ENCODE measurements around the gene PLA2G2E.
A peak's percentile ranks its signal among the peaks of the same experiment; 100 is the strongest.
"Not testable (repeated sequence)": the region's sequence is repeated elsewhere in the genome, so short reads cannot be mapped to it uniquely, and the experiment has no call there.

Gene PLA2G2E

DNA sequence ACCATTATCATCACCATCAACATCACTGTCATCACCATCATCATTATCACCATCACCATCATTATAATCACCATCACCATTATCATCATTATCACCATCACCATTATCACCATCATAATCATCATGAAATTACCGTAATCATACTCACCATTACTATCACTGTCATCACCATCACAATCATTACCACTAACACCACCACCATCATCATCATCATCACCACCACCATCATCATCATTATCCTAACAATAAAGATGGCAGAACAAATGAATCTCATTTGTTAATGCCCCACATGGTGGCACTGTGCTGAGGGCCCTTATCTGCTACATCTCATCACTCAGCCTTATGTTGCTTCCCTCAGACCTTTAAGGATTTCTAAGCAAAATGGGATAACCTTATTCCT is 9.4 kb upstream of the PLA2G2E start:
- no peak for DNase-seq (ENCODE audit: low read depth in 2 of 2, low spot score in 1 of 2)

DNA sequence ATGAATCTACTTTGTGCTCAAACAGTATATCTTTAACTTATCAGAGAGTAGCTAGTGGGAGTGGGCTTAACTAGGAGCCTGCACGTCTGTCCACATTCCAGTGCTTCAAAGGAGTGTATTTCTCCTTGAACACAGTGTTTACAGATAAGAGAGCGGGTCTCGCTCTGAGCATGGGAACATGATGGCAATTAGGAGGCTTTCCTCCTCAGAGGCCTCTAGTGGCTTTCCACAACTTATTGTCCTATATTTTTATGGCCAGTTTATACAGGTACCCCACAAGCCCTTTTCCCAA is 3.7 kb upstream of the PLA2G2E start:
- not testable (repeated sequence) for DNase-seq (ENCODE audit: low read depth in 2 of 2, low spot score in 1 of 2)

DNA sequence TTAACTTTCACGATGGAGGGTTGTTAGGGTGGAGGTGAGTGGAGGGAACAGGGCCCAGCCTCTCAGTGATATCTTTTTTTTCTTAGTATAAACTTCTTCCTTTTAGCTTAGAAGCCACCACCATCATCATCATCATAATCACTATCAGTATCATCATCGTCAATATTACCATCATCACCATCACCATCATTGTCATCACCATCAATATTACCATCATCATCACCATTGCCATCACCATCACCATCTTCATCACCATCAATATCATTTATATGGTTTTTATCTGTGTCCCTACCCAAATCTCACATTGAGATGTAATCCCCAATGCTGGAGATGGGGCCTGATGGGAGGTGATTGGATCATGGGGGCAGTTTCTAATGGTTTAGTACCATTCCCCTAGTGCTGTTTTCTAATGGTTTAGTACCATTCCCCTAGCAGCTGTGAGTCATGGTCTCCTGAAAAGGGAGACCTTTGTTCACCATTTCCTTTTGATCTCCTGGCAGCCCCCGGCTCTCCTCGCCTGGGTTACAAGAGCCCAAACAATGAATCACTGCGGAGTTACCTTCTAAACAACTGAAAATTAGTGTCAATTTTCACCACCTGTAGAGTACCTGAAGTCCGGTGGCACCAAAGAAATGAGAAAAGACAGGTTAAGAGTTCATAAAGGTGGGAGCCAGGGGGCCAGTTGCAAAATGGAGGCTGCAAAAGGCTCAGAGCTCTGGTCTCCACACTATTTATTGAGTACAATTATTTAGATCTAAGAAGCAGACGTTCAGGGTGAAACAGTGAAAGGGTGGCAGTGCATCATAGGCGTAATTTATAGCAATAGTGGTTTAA is 3.1 kb upstream of the PLA2G2E start:
- no peak for DNase-seq (ENCODE audit: low read depth in 2 of 2, low spot score in 1 of 2)

DNA sequence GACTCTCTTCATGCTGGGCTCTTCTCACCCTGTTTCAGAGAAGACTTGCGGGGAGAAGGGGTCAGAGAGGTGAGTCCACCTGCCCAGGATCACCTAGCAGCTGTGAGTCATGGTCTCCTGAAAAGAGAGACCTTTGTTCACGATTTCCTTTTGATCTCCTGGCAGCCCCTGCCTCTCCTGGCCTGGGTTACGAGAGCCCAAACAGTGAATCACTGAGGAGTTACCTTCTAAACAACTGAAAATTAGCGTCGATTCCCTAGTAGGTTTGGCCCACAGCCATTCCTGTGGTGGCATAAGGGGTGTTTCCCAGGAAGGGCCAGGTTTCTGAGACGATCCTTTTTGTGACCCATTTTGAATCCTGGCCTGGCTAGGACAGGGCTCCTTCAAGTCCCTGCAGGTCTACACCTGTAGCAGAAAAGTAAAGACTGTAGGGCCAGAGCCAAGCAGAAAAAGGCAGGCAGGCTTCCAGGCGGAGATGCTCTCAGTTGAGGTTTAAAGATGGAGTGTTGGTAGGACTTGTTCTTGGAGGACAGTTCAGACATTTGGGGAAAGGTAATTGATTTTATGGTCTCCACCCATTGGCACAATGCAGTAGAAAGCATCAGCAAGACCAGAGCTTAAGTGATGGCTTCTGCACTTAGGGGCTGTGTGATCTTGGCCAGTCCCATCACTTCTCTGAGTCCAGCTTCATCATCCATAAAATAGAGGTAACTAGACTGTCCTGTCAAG is 2.1 kb upstream of the PLA2G2E start:
- DNase-seq (ENCODE audit: low read depth in 2 of 2, low spot score in 1 of 2): no peak

DNA sequence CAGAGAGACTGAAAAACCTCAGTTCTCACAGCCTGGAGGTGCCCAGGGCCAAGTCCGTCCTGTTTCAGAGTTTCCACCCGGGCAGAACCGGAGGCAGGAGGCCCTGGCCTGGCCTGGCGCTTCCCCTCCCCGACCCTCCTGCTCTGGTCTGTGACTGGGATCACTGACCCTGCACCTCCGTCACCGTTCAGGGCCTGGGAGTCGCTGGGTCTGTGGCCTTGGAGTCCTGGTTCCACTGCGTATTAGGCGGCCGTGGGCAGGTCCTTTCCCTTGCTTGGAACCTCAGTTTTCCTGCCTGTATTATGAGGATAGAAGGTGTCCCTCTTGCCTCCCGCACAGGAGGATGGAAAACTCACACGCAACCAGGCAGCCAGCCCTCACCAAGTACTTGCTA is 533 bp upstream of the PLA2G2E start:
- DNase-seq (ENCODE audit: low read depth in 2 of 2, low spot score in 1 of 2): no peak

DNA sequence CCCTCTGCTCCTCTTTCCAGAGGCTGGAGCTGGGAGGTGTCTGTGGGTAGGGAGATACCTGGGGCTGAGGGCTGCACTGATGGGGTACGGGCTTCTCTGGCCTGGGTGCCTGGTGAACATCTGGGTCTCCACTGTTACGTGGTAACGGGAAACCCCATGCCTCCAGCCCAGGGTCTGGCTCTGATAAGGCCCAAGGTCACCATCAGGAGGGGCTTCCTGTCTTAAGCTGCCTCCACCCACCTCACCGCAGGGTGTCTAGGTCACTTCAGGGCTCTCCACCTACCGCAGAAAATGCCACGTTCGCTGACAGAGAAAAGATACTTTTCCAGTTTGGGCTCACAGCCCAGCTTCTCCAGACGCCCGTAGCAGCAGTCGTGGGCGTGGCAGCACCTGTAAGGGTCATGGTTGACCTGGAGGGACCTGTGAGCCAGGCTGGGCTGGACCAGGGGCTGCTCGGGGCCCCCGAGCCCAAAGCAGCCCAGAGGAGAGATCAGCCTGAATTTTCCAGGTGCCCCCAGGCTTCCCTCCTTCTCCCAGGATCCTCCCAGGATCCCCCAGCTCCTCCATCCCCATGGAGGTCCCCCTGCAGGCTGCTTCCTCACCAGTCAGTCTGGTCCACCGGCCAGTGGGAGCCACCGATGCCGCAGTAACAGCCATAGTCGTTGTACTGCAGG is 1.3 kb downstream of the PLA2G2E start:
- DNase-seq (ENCODE audit: low read depth in 2 of 2, low spot score in 1 of 2): no peak

DNA sequence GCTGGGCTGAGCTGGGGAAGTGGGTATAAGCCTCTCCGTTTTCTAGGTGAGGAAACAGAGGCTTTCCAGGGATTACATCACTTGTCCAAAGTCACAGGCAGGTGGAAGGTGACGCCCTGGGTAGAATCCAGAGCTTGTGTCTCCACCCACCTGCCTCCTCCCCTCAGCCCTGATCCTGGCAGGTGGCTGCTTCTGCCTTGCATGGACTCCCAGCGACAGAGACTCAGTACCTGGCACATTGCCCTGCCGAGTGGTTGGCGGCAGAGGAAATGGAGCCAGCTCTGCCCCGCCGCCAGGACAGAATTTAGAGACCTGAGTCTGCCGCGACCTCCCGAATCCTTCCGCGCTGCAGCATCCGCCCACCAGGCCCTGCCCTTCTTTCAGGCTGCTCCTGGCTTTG is 2.1 kb downstream of the PLA2G2E start:
- DNase-seq (ENCODE audit: low read depth in 2 of 2, low spot score in 1 of 2): no peak

DNA sequence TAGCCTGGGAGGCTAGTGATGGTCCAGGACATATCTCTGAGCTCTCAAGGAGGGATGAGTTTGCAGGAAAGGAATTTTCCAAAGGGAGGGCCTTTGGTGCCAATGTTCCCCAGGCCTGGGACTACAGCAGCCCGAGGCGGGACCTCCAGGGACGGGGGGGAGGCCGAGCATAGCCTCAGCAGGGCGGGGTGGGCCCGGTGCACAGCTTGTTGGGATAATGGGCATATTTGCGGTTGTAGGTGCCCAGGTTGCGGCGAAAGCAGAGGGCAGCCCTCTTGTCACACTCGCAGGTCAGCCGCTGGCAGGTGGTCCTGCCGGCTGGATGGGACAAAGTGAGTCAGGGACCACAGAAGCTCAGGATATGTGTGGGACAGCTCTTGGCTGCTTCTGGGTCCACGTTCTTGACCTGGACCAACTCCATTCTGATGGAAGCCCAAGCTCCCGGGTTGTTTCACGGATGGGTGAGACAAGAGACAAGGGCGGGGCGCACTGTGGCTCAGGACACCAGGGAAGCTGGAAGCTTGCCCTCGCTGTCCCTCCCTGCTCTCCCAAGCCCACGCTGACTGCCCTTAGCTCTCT is 3.2 kb downstream of the PLA2G2E start:
- no peak for DNase-seq (ENCODE audit: low read depth in 2 of 2, low spot score in 1 of 2)

DNA sequence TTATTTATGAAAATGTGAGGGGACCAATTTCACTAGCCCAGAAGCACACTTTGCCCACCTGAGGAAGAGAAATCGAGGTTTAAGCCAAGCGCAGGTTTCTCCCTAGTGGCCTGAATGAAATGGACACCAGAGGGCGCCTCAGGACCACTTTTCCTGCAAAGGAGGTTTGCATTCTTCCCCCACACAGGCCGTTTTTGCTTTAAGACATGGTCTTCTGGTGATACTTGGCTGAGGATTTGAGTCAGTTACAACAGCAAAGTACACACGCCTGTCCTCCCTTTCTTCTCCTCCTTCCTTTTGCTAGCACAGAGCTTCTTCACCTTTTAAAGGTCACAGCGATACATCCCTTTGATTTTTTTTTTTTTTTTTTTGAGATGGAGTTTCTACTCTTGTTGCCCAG is 5.4 kb downstream of the PLA2G2E start:
- DNase-seq (ENCODE audit: low read depth in 2 of 2, low spot score in 1 of 2): peak; percentile 52 to 70

DNA sequence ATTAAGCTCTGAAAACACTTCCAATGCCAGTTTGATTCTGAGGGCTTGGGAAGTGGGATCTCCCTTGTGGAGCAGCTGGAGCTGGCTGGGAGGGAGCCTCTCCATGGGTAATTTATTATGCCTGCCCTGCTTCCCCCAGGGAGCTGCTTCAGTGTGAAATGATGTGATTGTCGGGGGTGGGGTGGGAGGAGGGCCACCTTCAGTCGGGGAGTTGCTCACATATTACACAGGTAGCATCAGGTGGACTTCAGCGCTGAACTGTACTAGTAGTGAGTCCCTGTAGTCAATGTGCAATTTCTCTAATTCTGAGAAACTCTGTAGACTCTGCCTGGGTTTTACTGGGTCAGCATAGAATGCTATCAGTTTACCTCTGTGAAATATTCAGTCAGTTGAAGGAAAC is 12.8 kb downstream of the PLA2G2E start:
- no peak for DNase-seq (ENCODE audit: low read depth in 2 of 2, low spot score in 1 of 2)

DNA sequence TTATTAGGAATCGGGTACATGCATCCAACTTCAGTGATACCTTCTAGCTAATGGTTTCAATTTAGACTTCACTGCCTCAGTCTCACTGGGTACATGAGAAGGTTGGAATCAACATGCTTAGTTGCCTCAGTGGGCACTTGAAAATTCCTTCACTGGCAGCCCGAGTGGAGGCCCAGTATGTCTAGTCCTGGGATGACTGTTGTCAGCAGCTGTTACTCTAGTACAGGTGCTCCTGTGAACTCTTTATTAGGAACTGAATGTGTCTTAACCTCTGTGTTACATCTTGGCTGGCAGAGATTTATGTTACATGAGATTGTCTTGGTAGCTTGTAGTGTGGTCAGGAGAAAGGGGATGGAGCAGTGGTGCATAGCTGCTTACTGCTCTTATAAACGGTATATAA is 13.4 kb downstream of the PLA2G2E start:
- DNase-seq (ENCODE audit: low read depth in 2 of 2, low spot score in 1 of 2): no peak

DNA sequence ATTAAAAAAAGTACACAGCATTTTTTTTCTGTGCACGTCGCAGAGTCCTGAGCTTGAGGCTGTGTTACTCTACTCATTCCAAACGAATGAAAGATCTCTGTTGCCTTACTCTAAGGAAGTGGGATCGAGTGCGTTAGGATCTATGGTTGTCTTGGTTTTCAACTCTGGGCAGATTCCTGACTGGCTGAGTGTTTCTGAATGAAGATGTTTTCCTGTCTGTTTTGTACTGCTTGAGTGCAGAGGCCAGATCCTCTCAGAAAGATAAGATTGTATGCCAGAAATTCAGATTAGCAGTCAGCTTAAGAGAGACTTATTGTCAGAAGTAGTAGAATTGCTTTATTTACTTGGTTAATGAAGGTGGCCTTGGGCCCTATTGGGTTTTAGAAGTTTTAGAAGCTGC is 14.0 kb downstream of the PLA2G2E start:
- DNase-seq (ENCODE audit: low read depth in 2 of 2, low spot score in 1 of 2): no peak

DNA sequence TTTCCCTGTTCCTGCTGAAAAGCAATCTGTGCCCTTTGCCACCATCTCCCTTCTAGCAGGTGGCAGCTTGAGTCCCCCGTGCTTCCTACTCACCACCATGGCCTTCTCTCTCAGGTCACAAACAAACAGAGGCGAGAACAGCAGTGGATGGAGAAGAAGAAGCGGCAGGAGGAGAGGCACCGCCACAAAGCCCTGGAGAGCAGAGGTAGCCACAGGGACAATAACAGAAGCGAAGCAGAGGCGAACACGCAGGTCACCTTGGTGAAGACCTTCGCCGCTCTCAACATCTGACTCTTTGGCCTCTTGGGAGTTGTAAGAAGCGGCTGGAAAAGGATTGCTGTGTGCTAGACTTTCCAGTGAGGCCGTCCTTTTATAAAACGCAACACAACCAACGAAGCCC is 16.0 kb downstream of the PLA2G2E start:
- DNase-seq (ENCODE audit: low read depth in 2 of 2, low spot score in 1 of 2): no peak

DNA sequence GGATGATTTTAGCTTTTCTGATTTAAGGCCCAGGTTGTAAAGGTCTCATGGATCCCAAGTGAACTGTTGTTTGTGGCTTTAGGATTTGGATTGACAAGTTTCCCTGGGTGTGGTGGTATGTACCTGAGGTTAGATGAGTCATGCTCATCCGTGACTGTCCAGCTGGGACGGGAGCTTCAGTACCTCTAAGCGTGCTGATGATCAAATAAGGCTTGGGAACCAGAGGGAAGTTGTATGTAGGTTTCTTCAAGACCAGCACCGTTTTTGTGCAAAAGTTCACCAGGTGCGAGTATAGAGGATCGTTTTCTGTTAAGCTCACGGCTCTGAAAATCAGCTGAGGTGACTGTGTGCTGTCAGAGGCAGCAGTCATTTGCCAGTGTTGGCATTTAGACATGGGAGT is 19.8 kb downstream of the PLA2G2E start:
- DNase-seq (ENCODE audit: low read depth in 2 of 2, low spot score in 1 of 2): no peak

DNA sequence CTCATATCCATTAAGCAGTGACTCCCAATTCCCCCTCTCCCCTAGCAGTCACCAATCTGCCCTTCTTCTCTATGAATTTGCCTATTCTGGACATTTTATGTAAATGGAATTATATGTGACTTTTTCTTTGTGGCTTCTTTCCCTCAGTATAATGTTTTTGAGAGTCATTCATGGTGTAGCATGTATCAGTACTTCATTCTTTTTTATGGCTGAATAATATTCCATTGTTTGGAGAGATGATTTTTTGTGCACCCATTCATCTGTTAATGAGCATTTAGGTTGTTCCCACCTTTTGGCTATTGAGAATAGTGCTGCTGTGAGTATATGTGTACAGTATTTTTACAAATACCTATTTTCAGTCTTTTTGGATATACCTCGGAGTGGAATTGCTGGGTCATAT is 21.8 kb downstream of the PLA2G2E start:
- no peak for DNase-seq (ENCODE audit: low read depth in 2 of 2, low spot score in 1 of 2)

DNA sequence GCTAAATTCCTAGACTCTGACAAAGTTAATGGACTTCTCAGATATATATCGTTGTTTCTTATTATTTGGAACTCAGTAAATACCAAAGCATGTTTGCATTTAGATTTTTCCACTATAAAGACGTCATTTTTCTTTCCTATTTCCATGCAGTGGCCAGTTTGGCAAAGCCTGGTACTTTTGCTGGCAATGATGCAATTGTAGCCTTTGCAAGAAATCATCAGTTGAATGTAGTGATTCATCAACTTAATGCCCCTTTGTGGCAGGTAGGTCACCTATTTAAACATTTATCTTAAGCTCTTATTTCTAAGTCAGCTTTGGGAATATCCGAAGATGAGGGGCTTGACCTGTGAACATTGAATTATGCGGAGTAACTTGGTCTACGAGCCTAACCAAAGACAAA is 29.2 kb downstream of the PLA2G2E start:
- no peak for DNase-seq (ENCODE audit: low read depth in 2 of 2, low spot score in 1 of 2)

DNA sequence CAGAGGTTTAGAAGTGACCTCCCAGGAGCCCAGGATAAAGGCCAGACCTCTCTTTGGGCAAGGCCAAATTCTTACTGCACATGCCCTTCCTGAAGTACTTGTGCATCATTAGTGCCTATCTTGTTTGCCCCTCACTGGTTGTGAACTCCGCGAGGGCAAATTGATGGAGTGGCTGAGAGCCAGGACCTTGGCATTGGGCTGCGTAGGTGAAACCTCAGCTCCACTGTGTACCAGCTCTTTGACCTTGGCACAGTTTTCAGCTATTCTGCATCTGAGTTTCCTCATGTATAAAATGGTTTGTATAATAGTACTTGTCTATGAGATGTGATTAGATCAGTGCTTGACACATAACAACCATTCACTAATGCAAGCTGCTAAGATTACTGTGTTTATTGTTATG is 29.7 kb downstream of the PLA2G2E start:
- no peak for DNase-seq (ENCODE audit: low read depth in 2 of 2, low spot score in 1 of 2)

DNA sequence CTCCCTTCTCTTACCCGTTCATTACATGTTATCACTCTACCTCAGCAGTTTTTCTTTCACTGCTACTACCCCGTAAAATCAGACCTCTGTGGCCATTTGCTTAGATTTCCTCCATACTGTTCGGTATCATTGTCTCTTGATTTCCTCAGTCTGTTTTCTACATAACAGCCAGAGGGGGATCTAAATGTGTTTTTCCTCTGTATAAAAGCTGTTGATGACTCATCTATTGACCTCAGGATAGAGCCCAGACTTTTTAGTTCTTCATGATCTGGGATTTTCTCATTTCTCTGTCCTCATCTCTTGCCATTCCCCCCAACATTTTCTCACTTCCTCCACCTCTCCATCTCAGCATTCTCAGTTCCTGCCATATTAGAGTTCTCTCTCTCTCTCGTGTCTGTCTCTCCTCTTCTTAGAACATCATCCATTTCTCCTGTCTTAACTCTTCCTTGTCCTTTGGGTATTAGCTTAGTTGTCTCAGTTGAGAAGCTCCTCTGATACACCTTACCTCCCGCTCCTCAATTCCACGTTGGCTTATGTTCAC is 30.7 kb downstream of the PLA2G2E start:
- no peak for DNase-seq (ENCODE audit: low read depth in 2 of 2, low spot score in 1 of 2)

DNA sequence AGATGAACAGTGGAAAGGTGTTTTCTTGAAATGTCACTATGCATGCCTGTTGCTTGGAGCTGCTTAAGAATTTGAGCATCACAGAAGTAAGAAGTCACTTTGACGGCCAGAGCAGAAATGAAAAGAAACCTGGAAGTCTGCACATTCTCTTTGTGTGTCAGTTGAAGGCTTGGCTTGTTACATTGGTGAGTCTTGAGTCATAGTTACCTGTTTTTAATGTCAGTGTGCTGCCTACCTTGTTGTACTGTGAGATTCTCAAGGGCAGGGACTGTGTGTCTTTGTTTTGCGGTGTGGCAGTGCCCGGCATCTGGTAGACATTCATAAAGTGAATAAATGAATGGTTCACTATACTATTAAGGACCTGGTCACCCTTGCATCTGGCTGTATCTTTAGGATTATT is 31.3 kb downstream of the PLA2G2E start:
- DNase-seq (ENCODE audit: low read depth in 2 of 2, low spot score in 1 of 2): no peak

DNA sequence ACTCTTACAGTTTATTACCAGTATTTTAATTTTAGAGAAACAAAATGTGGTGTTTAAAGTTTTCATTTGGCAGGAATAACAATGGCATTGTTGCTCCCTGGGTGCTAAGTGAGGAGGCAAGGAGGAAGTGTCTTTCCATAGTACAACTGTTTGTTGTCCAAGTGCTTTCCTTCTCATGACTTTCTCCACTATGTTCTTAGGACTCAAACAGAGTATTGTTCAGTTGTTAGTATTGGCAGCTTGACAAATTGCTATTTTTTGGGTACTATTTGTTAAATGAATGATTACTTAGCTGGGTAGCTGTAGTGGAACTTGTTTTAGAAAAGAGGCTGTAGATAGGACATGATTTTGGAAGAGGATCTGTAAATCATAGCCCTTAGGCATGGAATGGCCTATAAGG is 33.8 kb downstream of the PLA2G2E start:
- DNase-seq (ENCODE audit: low read depth in 2 of 2, low spot score in 1 of 2): no peak

DNA sequence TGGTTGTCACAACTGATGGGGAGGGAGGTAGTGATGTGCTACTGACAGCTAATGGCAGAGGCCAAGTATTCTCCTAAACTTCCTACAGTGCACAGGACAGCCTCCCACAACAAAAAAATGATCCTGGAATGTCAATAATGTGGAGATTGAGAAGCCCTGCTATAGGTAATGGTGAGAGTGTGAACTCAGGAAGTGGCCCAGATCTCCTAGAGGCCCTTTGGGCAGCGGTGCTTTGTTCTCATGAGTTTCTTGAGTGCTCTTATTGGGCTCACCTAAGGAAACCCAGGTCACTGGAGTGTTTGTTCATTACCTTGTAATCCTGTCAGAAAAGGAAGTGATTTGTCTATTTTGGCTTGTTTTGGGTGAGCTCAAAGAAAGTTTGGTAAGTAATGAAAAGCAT is 35.3 kb downstream of the PLA2G2E start:
- no peak for DNase-seq (ENCODE audit: low read depth in 2 of 2, low spot score in 1 of 2)

DNA sequence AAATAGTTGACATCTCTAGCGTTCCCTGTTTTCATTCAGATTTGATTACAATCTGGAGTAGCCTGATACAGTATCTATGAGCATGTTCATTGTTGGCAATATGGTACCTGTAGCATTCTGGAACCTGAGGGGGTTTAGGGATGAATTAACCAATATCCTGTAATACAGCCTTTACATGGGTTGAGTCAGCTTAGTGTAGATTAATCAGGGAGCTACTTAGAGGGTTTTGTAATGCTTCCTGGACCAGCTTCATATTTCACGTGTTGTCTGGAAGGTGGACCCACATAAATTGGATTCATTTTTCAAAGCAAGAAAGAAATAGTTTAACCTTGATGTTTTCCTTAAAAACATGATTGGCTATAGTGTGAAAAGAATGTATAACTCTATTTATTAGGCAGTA is 37.6 kb downstream of the PLA2G2E start:
- DNase-seq (ENCODE audit: low read depth in 2 of 2, low spot score in 1 of 2): no peak
